ENCODE data around the gene CD99L2. TPM values are rescaled to one million over a fixed set of nuclear protein-coding genes. Genes with fewer than 3 reads are reported as not detected.

Gene CD99L2
- total and polyA plus RNA-seq, 10 of the 15 experiments (the other 5 are each of a cell fraction or from before 2014, with no cell fraction given): 1.1 to 22.9 (median 13.0) TPM

DNA sequence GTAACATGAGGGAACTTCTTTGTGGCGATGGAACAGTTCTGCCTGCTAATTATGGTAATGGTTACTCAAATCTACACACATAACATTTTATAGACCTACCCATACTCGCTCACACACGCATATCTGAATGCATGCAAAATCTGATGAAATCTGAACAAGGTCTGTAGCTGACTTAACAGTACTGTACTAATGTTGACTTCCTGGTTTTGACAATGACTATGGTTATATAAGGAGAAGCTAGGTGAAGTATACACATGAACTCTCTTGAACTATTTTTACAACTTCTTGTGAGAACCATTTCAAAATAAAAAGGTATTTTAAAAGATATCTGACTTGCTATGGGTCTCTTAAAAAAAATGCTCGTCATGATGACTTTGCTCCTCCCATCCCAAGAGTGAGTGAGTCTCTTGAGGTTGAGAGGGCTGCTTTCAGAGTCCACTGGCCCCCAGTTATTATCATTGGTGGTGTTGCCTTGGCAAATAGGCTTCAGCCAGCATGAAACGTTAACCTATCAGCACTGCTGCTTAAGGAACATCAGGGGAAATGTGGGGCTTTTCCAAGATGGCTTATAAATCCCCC is 105.4 kb downstream of the CD99L2 start (continued):
- TF ChIP-seq, protein P1, sequence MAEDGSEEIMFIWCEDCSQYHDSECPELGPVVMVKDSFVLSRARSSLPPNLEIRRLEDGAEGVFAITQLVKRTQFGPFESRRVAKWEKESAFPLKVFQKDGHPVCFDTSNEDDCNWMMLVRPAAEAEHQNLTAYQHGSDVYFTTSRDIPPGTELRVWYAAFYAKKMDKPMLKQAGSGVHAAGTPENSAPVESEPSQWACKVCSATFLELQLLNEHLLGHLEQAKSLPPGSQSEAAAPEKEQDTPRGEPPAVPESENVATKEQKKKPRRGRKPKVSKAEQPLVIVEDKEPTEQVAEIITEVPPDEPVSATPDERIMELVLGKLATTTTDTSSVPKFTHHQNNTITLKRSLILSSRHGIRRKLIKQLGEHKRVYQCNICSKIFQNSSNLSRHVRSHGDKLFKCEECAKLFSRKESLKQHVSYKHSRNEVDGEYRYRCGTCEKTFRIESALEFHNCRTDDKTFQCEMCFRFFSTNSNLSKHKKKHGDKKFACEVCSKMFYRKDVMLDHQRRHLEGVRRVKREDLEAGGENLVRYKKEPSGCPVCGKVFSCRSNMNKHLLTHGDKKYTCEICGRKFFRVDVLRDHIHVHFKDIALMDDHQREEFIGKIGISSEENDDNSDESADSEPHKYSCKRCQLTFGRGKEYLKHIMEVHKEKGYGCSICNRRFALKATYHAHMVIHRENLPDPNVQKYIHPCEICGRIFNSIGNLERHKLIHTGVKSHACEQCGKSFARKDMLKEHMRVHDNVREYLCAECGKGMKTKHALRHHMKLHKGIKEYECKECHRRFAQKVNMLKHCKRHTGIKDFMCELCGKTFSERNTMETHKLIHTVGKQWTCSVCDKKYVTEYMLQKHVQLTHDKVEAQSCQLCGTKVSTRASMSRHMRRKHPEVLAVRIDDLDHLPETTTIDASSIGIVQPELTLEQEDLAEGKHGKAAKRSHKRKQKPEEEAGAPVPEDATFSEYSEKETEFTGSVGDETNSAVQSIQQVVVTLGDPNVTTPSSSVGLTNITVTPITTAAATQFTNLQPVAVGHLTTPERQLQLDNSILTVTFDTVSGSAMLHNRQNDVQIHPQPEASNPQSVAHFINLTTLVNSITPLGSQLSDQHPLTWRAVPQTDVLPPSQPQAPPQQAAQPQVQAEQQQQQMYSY (CRISPR knock-in tag; IDR thresholded peaks at IDR 0.05): no peak
- TF ChIP-seq, protein P2, sequence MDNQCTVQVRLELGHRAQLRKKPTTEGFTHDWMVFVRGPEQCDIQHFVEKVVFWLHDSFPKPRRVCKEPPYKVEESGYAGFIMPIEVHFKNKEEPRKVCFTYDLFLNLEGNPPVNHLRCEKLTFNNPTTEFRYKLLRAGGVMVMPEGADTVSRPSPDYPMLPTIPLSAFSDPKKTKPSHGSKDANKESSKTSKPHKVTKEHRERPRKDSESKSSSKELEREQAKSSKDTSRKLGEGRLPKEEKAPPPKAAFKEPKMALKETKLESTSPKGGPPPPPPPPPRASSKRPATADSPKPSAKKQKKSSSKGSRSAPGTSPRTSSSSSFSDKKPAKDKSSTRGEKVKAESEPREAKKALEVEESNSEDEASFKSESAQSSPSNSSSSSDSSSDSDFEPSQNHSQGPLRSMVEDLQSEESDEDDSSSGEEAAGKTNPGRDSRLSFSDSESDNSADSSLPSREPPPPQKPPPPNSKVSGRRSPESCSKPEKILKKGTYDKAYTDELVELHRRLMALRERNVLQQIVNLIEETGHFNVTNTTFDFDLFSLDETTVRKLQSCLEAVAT (IDR thresholded peaks at IDR 0.05): no peak
- no peak for TF ChIP-seq CEBPB (IDR thresholded peaks at IDR 0.05; ENCODE audit: borderline replicate concordance in 1 of 2, low read depth in 2 of 2, low read length in 2 of 2)

DNA sequence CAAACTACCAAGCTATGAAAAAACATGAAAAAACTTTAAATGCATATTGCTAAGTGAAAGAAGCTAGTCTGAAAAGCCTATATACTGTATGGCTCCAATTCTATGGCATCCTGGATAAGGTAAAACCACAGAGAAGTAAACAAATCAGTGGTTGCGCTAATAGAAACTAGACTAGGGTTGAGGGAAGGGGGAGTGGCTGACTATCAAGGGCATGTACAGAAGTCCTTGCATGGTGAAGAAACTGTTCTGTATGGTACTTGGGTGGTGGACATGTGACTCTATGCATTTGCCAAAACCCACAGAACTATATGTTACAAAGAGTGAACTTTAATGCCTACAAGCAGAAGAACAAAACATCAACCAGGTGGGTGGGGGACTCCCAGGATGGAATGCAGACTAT is 108.4 kb downstream of the CD99L2 start:
- DNase-seq (ENCODE audit: low read depth, low spot score) (no peak), ATAC-seq (no peak), FAIRE-seq (no peak)
- no TSS peak for BruUV-seq (replicated peaks)
- intact Hi-C loops (cut with micrococcal nuclease; ENCODE audit: unreplicated experiment) (no loop called here), in situ Hi-C loops (cut with MboI) (loop anchor here (25.0 kb wide), 1 partner anchor 597 kb away; the partner anchor contains the start of gene VMA21)
- ChIA-PET RAD21 (ENCODE audit: unreplicated experiment) (no interaction called here), POLR2A (no interaction called here), SMC1A (ENCODE audit: uncharacterized antibody, unreplicated experiment) (no interaction called here), CTCF (no interaction called here)
- H3K9me3 ChIP-seq (replicated peaks; ENCODE audit: control insufficient read depth, insufficient read depth, low read length): no peaks in the 10 kb centered on the region
- no peaks in the 10 kb centered on the region for H3K79me2 ChIP-seq (ENCODE audit: control insufficient read depth, insufficient read depth, low read length)
- no peaks in the 10 kb centered on the region for H4K20me1 ChIP-seq (ENCODE audit: control insufficient read depth, insufficient read depth)
- H3K4me2 ChIP-seq (ENCODE audit: control insufficient read depth, insufficient read depth): no peak overlapping the region
- no peaks in the 10 kb centered on the region; a peak in 1 of 4 replicates for H3K36me3 ChIP-seq (ENCODE audit: control insufficient read depth in 2 of 2, insufficient read depth in 2 of 2, low read length in 1 of 2)
- no peak overlapping the region for H3K27ac ChIP-seq (ENCODE audit: control insufficient read depth, insufficient read depth)
- no peak overlapping the region for H3K4me3 ChIP-seq
- no peak overlapping the region for H3K9ac ChIP-seq (ENCODE audit: control insufficient read depth, insufficient read depth, low read length)
- no peaks in the 10 kb centered on the region for H3K4me1 ChIP-seq (ENCODE audit: control insufficient read depth, insufficient read depth, low read length)
- no peaks in the 10 kb centered on the region for H3K27me3 ChIP-seq (replicated peaks in 1 of 2; ENCODE audit: control insufficient read depth in 2 of 2, insufficient read depth in 2 of 2, low read length in 1 of 2)
- WGBS (ENCODE audit: insufficient coverage, insufficient replicate concordance, low lambda C conversion rate, missing lambda C conversion rate): 52% methylated on average over 1 of the region's 1 CpG
- no peak overlapping the region for H2AFZ ChIP-seq (ENCODE audit: control insufficient read depth, low read depth, low read length)
- TF ChIP-seq YY1 (IDR thresholded peaks at IDR 0.05; ENCODE audit: low read depth, low read length) (no peak), SMAD1 (IDR thresholded peaks at IDR 0.05; ENCODE audit: low read depth, partially characterized antibody) (no peak), EGR1 (IDR thresholded peaks at IDR 0.05; ENCODE audit: borderline replicate concordance in 1 of 2, low read depth in 2 of 2, low read length in 2 of 2) (no peak), BACH1 (IDR thresholded peaks at IDR 0.05; ENCODE audit: borderline replicate concordance) (no peak), MYB (IDR thresholded peaks at IDR 0.05; ENCODE audit: borderline replicate concordance, low read depth, low read length) (no peak), ESRRA (IDR thresholded peaks at IDR 0.05; ENCODE audit: low read length) (no peak)
- TF ChIP-seq, protein P3, sequence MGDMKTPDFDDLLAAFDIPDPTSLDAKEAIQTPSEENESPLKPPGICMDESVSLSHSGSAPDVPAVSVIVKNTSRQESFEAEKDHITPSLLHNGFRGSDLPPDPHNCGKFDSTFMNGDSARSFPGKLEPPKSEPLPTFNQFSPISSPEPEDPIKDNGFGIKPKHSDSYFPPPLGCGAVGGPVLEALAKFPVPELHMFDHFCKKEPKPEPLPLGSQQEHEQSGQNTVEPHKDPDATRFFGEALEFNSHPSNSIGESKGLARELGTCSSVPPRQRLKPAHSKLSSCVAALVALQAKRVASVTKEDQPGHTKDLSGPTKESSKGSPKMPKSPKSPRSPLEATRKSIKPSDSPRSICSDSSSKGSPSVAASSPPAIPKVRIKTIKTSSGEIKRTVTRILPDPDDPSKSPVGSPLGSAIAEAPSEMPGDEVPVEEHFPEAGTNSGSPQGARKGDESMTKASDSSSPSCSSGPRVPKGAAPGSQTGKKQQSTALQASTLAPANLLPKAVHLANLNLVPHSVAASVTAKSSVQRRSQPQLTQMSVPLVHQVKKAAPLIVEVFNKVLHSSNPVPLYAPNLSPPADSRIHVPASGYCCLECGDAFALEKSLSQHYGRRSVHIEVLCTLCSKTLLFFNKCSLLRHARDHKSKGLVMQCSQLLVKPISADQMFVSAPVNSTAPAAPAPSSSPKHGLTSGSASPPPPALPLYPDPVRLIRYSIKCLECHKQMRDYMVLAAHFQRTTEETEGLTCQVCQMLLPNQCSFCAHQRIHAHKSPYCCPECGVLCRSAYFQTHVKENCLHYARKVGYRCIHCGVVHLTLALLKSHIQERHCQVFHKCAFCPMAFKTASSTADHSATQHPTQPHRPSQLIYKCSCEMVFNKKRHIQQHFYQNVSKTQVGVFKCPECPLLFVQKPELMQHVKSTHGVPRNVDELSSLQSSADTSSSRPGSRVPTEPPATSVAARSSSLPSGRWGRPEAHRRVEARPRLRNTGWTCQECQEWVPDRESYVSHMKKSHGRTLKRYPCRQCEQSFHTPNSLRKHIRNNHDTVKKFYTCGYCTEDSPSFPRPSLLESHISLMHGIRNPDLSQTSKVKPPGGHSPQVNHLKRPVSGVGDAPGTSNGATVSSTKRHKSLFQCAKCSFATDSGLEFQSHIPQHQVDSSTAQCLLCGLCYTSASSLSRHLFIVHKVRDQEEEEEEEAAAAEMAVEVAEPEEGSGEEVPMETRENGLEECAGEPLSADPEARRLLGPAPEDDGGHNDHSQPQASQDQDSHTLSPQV (IDR thresholded peaks at IDR 0.05): no peak
- TF ChIP-seq, protein P4, sequence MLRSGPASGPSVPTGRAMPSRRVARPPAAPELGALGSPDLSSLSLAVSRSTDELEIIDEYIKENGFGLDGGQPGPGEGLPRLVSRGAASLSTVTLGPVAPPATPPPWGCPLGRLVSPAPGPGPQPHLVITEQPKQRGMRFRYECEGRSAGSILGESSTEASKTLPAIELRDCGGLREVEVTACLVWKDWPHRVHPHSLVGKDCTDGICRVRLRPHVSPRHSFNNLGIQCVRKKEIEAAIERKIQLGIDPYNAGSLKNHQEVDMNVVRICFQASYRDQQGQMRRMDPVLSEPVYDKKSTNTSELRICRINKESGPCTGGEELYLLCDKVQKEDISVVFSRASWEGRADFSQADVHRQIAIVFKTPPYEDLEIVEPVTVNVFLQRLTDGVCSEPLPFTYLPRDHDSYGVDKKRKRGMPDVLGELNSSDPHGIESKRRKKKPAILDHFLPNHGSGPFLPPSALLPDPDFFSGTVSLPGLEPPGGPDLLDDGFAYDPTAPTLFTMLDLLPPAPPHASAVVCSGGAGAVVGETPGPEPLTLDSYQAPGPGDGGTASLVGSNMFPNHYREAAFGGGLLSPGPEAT (IDR thresholded peaks at IDR 0.05; ENCODE audit: low read depth): no peak

Measured in GM12878 (cell line).